Suprapubic skin (tissue), 4 donors: ENCODE data around the gene TAS1R3. TPM values are rescaled to one million over a fixed set of nuclear protein-coding genes. Genes with fewer than 3 reads are reported as not detected.

Experiments used
- DNase-seq, 2 donors: peaks; one replicate each; pipeline ENCODE4 v3.0.0-alpha.2; 2019; ENCODE audit warnings: low spot score in 2 of 2
- H3K27ac ChIP-seq: fragments of 200-600 bp; sonication (generic); one replicate; pipeline ENCODE4 v1.5.1; 2019
- H3K27me3 ChIP-seq: fragments of 200-600 bp; sonication (generic); one replicate; pipeline ENCODE4 v1.5.1; 2019
- H3K36me3 ChIP-seq: fragments of 200-600 bp; sonication (generic); one replicate; pipeline ENCODE4 v1.5.1; 2019
- H3K4me1 ChIP-seq: fragments of 200-600 bp; sonication (generic); one replicate; pipeline ENCODE4 v1.5.1; 2019
- H3K4me3 ChIP-seq: fragments of 200-600 bp; sonication (generic); one replicate; pipeline ENCODE4 v1.5.1; 2019; ENCODE audit warnings: mild to moderate bottlenecking
- H3K9me3 ChIP-seq: fragments of 200-600 bp; sonication (generic); one replicate; pipeline ENCODE4 v1.5.1; 2019
- CTCF ChIP-seq, 2 donors: fragments of 200-600 bp in 1 of 2; fragments of 450-650 bp in 1 of 2; sonication (generic) in 1 of 2; IDR thresholded peaks; one replicate each; pipeline ENCODE4 v1.5.1; 2016 to 2019; ENCODE audit warnings: antibody characterized with exemption in 2 of 2, mild to moderate bottlenecking in 1 of 2, moderate library complexity in 1 of 2
- EP300 ChIP-seq: sonication (generic); formaldehyde crosslinking; IDR thresholded peaks from one replicate; pipeline ENCODE4 v1.6.1; 2017; ENCODE audit warnings: antibody characterized with exemption
- POLR2A ChIP-seq, 2 donors: fragments of 450-650 bp; IDR thresholded peaks; one replicate each; pipeline ENCODE4 v1.6.1; 2017; ENCODE audit warnings: antibody characterized with exemption in 2 of 2, mild to moderate bottlenecking in 2 of 2, moderate library complexity in 2 of 2
- POLR2AphosphoS5 ChIP-seq, 3 donors: sonication (generic); formaldehyde crosslinking; IDR thresholded peaks; one replicate each; pipeline ENCODE4 v1.6.1; 2017; ENCODE audit warnings: antibody characterized with exemption in 3 of 3
- WGBS: methylation state at CpG from one replicate; pipeline ENCODE4 v1.1.5; 2018; 5-methylcytosine and 5-hydroxymethylcytosine counted together
- total RNA-seq, 4 donors: library from RNA; depleted of rRNA; stranded (reverse); fragments of >200 nt; gene quantifications; one replicate each; pipeline ENCODE4 v1.1.0, GENCODE V29; 2016

The TAS1R3 gene
- total RNA-seq, 4 donors from 2014 or later: 0.56 to 1.8 (median 0.82) TPM

GRCh38 chr1:1335283-1335682, 4.2 kb downstream of the TAS1R3 start:
- Histone ChIP-seq H3K36me3 (peaks cover 50% of the 10 kb centered on the region), H3K9me3 (no peaks in the 10 kb centered on the region), H3K27me3 (no peaks in the 10 kb centered on the region), H3K27ac (no peak overlapping the region), H3K4me3 (no peak overlapping the region), H3K4me1 (peaks cover 40% of the 10 kb centered on the region)
- TF ChIP-seq CTCF (IDR thresholded peaks at IDR 0.05): no peak
- no peak for TF ChIP-seq POLR2AphosphoS5 (IDR thresholded peaks at IDR 0.05)
- no peak for TF ChIP-seq POLR2A (IDR thresholded peaks at IDR 0.05)
- WGBS: 86% methylated on average over 12 of the region's 16 CpGs
- DNase-seq: no peak

GRCh38 chr1:1335792-1336248, 4.7 kb downstream of the TAS1R3 start:
- H3K9me3 ChIP-seq: no peaks in the 10 kb centered on the region
- H3K36me3 ChIP-seq: peaks cover 55% of the 10 kb centered on the region
- DNase-seq: no peak
- TF ChIP-seq POLR2AphosphoS5 (IDR thresholded peaks at IDR 0.05): no peak
- H3K4me1 ChIP-seq: peaks cover 34% of the 10 kb centered on the region
- WGBS: no CpG with 5 or more reads among the region's 21 CpGs
- H3K4me3 ChIP-seq: no peak overlapping the region
- no peaks in the 10 kb centered on the region for H3K27me3 ChIP-seq
- H3K27ac ChIP-seq: no peak overlapping the region

GRCh38 chr1:1336446-1336845, 5.4 kb downstream of the TAS1R3 start:
- no peak for DNase-seq
- no peak overlapping the region for H3K27ac ChIP-seq
- H3K4me3 ChIP-seq: no peak overlapping the region
- peaks cover 28% of the 10 kb centered on the region for H3K4me1 ChIP-seq
- TF ChIP-seq POLR2A (IDR thresholded peaks at IDR 0.05): no peak
- TF ChIP-seq POLR2AphosphoS5 (IDR thresholded peaks at IDR 0.05): no peak
- TF ChIP-seq CTCF (IDR thresholded peaks at IDR 0.05): no peak
- TF ChIP-seq EP300: no peak
- no peaks in the 10 kb centered on the region for H3K9me3 ChIP-seq
- no peaks in the 10 kb centered on the region for H3K27me3 ChIP-seq
- WGBS: 80% methylated on average over 1 of the region's 26 CpGs
- peaks cover 60% of the 10 kb centered on the region for H3K36me3 ChIP-seq

GRCh38 chr1:1336931-1337792, 6.1 kb downstream of the TAS1R3 start:
- H3K27me3 ChIP-seq: no peaks in the 10 kb centered on the region
- H3K4me3 ChIP-seq: no peak overlapping the region
- H3K9me3 ChIP-seq: no peaks in the 10 kb centered on the region
- 94% methylated on average over 20 of the region's 32 CpGs for WGBS
- H3K4me1 ChIP-seq: peaks cover 21% of the 10 kb centered on the region
- DNase-seq: no peak
- H3K27ac ChIP-seq: no peak overlapping the region
- H3K36me3 ChIP-seq: peaks cover 64% of the 10 kb centered on the region
- TF ChIP-seq CTCF (IDR thresholded peaks at IDR 0.05) (no peak), POLR2AphosphoS5 (IDR thresholded peaks at IDR 0.05) (no peak), POLR2A (IDR thresholded peaks at IDR 0.05) (no peak)

- peaks cover 15% of the 10 kb centered on the region for H3K4me1 ChIP-seq
- H3K9me3 ChIP-seq: no peaks in the 10 kb centered on the region
- peaks cover 64% of the 10 kb centered on the region for H3K36me3 ChIP-seq
- H3K4me3 ChIP-seq: no peak overlapping the region
- 57% methylated on average over 11 of the region's 18 CpGs for WGBS
- H3K27ac ChIP-seq: no peak overlapping the region
- TF ChIP-seq EP300: no peak
- TF ChIP-seq POLR2AphosphoS5 (IDR thresholded peaks at IDR 0.05): no peak
- no peak for TF ChIP-seq CTCF (IDR thresholded peaks at IDR 0.05)
- TF ChIP-seq POLR2A (IDR thresholded peaks at IDR 0.05): no peak
- no peak for DNase-seq
- H3K27me3 ChIP-seq: no peaks in the 10 kb centered on the region
Measured at GRCh38 chr1:1337793-1338147, 6.7 kb downstream of the TAS1R3 start.
